CD4-positive, alpha-beta T cell treated with Interleukin-21 for 1 hour (primary cell): Measurements from ENCODE around the gene SPOCK2.
A peak's percentile ranks its signal among the peaks of the same experiment; 100 is the strongest.
"Not testable (repeated sequence)": the region's sequence is repeated elsewhere in the genome, so short reads cannot be mapped to it uniquely, and the experiment has no call there.

ENCODE experiments used
- DNase-seq: peaks from one replicate; pipeline ENCODE4 v3.0.0-alpha.2; 2020

The SPOCK2 gene

DNA sequence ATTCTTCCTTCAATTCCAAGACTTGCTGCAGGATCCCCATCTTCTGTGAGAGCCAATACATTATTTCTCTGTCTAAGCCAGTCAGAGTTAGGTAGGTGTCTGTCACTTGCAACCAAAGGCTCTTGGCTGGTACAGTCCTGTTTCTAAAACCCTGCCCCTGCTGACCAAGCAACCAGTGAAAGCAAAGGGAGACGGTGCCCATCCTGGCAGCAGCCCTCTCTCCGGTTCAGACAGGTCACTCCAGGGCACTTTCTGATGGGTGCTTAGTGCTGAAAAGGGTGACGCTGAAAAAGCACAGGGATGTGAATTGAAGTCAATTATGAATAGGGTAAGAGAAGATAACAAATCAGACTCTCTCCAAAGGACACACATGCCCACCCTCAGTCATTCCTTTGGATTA is 37.5 kb downstream of the SPOCK2 start:
- DNase-seq: no peak

DNA sequence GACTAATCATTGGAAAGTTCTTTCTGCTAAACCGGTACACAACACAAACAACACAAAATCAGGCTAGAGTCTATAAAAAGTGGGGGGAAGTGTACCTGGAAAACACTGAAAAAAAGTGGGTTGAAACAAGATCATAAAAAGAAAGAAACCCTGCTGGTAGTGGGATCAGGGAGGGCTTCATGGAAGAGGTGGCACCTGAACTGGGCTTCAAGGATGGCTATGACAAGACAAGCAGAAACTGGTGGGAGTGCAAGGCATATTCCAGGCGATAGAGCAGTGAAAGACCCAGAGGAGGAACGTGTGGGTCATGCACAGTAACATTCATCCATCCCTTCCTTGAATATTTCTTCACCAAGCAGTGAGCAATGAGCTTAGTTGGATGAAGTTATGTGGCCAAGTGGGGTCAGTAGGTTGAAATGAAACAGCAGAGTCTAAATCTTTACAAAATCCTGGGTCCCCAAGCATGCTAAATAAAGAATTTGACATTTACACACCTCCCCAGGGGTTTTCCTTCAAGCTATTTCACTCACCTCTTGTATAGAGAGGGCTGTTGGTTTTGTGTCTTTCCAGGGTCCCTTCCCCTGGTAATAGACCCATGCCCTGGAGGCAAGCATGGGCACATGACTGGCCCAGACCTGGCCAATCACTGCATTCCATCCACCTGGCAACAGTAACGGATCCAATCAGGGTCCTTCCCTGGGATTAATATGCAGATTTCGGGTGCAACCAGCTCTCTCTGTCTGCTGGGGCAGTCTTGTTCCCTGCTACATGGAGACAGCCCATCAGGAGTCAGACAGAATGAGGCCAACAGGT is 38.2 kb downstream of the SPOCK2 start:
- no peak for DNase-seq

DNA sequence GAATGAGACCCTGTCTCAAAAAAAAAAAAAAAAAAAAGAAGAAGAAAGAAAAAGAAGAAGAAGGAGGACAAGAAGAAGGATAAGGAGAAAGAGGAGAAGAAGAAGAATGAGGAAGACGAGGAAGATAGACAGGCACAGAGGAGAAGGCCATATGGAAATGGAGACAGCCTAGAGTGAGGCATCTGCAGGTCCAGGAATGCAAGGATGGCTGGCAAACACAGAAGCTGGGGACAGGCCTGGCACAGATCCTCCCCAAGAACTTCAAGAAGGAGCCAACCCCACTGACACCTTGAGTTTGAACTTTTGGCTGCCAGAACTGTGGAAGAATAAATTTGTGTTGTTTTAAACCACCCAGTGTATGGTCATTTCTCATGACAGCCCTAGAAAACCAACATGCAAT is 38.9 kb downstream of the SPOCK2 start:
- DNase-seq: no peak

DNA sequence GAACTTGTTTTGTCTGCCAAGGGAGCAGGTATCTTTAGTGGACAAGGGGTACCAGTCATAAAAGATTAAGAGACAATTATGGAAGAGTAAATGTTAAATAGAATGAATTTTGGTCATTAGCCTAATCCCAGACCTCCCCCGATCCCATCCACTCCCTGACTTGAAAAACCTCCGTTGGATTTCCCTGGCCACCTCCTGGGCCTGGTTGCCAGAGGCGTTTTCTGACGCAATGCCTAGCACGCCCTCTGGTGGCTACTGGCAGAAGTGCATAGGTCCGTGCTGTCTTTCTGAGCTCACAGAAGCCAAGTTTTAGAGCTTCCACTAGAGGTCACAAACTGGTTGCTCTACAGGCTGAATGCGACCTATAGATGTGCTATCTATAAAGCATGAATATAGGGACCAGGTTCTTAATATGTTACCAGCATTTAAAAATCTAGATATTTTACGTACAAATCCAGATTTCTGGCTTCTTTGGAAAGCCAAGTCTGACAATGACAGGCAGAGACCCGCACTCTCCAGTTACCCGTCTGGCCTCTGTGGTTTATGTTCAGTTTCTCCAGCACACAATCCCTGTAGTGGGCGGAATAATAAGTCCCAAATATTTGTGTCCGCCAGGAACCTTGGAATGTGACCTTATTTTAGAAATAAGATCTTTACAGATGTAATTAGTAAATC is 39.8 kb downstream of the SPOCK2 start:
- peak; percentile 89 for DNase-seq

DNA sequence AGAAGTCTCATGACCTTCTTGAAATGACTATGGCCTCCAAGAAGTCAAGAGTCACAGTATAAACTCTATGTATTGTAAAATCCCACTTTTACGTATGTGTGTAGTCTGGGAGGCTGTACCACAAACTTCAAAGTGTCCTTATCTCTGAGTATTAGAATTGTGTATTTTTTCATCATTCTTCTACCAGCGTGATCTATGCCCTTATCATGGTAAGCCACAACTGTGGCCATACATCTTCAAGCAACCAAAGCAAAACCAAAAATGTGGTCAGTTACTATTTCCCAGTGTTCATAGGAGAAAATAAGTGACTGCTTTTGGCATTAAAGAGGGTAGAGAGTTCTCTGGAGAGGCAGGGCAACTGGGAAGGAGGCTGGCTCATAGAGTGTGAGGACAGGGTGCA is 42.8 kb downstream of the SPOCK2 start:
- DNase-seq: no peak

DNA sequence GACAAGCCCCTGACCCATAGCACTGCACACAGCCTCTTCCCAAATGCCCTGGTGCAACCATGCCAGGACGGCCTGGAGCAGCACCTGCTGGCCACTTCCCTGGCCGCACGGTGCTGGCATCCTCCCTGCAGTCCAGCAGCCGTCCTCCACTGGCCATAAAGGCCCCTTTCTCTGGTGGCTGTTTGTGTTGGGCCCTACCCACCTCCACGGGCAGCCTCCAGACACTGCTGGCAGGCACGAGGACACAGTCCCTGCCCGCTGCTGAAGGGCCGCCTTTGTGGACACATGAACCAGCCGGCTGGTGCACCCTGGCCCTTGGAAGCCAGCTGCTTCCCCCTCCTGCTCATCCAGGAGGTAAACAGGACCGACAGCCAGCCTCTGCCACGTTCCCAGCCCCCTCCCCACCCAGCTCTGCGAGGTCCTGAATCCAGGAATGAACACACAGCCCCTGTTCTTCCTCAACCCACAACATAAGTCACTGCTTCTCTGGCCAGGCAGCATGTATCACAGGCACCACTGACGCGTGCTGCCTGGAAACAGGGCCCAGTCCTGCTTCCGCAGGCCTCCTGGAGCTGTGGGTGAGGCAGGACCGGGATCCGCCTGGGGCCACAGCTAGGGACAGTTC is 43.8 kb downstream of the SPOCK2 start:
- DNase-seq: no peak

DNA sequence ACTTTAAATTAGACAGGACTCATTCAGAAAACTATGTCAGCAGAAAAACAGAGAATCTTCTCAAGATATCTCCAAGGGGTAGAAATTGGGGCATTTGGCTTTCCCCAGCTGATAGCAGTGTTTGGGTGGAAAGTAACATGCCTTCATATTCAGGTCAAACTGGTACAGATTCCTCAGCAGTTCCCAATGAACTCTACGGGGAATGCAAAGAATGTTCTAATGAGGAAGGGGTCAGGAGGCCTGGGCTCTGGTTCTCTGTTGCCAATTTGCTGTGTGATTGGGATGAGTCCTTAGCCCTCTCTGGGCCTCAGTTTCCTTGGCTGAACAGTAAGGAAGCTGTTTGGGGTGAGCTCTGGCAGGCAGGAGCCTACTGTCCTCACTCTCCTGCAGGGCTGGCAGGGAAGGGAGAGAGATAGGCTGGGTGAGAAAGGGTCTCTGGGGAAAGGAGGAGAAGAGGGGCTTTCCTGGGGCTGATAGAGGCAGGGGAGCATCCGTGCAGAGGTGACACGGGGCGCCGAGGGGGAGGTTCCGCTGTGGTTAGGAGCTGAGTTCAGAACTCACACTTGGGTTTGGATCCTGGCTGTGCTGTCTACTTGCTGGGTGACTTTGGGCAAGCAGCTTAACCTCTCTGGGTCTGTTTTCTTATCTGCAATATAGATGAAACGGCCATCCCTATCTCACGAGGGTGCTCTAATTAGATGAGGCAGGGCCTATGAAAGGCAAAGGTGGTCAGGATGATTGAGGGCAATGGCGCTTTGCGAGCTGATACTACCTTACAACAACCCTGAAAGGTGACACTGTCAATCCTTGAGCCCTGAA is 45.1 kb downstream of the SPOCK2 start:
- DNase-seq: no peak

DNA sequence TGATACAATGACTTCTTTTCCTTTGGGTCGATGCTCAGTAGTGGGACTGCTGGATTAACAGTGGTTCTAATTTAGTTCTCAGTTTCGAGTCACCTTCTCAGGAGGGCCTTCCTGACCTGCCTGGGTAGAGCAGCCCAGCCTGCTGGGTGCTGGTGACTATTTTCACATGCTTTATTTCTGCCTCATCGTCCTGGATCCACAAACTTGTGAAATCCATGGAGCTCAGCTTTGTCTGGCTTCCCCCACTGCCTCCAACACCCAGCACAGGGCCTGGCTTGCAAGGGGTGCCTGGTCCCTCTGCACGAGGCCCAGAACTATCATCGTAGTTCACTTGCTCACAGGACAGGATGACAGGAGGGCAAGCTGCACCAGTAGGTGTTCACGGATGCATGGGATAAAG is 46.9 kb downstream of the SPOCK2 start:
- DNase-seq: no peak

DNA sequence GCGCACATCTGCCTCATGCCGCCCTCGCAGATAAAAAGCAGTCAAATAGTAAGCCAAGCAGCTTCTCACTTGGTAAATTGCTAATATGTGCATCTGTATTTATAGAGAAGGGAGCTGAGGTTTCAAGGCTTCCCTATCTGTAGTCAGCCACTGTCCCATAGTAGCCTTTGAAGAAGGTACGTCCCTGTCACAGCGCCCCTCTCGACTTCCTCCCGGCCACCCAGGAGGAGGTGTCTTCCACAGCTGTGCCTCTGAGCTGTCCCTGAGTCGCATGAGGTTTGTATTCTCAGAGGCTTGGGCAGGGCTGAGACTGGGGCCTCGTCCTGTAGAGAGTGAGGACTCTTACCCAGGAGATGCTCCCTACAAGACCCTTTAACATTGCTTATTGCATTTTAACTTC is 49.0 kb downstream of the SPOCK2 start:
- DNase-seq: no peak

DNA sequence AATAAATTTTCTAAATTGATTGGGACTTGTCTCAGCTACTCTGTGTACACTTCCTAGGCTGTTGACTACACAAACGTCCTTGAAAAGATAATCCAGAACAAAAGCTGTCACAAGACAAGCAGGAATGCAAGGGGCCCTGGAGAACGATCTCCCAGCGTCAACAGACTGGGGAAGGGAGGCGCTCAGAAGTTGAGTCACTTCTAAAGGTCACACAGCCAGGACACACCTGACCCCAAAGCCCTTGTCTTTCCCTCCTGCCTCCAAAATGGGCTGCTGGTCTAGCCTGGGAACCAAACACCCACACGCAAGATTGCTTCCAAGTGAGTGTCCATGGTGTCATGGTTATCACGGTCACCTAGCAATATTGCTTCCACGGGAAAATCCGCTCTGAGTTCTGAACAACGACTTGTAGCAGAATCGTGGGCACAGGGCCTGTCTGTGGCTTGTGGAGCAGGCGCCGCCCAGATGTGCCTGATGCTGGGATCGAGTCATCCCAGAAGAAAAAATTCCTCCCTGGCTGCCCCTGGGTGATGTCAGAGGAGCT is 49.8 kb downstream of the SPOCK2 start:
- no peak for DNase-seq

DNA sequence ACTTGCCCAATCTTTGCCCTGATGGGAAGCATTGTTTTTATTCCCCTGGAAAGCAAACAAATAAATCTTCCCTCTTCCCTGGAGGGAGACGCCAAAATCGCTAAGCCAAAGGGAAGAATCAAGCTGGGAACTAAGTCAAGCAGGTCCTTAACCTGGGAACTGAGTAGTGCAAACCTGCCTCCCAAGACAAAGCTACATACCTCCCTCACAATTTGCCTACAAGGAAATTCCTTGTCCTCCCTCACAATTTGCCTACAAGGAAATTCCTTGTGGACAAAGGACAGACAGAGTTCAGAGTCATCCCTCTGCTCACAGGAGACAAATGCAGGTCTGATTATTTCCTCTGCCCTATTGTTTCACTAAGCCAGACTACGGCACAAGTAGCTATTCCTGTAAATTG is 50.5 kb downstream of the SPOCK2 start:
- no peak for DNase-seq

DNA sequence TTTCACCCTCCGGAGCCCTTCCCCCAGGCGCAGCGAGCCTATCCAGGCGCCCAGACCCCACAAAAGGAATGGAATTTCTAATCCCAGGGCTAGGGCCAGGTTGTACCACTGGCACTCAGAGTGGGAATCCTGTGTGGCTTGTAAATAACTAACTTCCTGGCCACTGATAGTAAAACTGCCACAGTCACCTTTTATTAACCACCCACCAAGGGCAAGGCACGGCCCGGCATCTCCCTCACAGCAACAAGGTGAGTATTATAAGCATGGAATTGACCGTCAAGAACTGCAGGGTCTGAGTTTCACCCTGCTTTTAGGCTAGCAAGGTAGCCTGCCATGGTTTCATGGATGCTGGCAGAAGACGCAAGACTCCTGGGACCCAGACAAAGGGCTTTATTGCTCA is 51.1 kb downstream of the SPOCK2 start:
- DNase-seq: no peak

DNA sequence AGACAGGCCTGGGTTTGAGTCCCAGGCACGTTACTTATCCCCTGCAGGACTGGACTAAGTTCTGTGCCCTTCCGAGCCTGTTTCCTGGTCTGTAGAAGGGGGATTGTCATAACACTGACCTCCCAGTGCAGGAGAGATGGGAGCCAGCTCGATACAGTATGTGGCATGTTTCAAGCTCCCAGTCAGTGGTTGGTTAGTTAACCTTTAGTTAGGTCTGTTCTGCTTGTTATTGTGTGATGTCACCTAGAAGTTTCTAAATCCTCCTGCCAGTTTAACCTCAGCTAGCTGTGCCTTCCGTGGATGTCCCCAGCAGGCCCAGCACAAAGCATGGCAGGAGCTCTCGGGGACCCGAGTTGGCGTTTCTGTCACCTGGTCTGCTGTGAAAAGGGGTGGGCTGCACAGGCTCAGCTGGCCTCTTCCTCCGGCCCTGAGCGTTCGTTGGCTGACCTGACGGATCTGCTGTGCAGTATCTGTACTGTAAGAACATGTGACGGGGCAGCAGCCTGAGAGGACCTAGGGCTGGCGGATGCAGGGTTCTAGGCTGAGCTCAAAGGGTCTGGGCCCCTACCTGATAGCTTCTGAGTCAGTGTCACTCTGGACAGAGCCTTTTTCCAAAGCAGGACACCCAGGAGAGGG is 53.0 kb downstream of the SPOCK2 start:
- no peak for DNase-seq

DNA sequence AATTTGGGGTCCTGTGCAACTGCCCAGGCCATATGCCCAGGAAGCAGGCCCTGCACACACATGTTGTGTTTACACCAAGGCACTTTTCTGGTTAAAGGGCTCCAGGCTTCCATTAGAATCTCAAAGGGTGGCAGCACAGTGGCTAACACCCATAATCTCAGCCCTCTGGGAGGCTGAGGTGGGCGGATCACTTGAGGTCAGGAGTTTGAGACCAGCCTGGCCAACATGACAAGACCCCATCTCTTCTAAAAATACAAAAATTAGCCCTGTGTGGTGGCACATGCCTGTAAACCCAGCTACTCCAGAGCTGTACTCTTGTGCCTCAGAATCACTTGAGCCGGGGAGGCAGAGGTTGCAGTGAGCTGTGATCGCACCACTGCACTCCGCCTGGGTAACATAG is 53.6 kb downstream of the SPOCK2 start:
- DNase-seq: no peak

DNA sequence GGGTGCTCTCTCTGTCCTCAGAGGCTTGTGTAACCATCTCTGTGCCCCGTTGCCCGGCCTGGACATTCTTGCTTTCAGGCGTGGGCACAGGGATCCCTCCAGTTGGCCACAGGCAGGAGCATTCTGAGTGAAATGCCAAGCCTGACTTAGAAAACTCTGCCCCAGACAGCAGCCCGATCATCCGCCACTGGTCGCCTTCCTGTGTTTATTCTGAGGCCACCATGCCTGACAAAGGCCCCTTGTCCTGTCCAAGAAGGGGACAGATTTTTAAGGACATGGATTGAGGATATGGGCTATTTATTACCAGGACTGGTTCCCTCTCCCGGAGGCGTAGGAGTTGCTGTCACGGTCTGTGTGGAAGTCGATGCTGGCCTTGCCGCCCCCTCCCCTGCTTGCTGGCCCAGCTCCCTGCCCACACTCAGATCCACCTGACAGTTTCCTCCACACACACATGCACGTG is 54.3 kb downstream of the SPOCK2 start:
- no peak for DNase-seq

DNA sequence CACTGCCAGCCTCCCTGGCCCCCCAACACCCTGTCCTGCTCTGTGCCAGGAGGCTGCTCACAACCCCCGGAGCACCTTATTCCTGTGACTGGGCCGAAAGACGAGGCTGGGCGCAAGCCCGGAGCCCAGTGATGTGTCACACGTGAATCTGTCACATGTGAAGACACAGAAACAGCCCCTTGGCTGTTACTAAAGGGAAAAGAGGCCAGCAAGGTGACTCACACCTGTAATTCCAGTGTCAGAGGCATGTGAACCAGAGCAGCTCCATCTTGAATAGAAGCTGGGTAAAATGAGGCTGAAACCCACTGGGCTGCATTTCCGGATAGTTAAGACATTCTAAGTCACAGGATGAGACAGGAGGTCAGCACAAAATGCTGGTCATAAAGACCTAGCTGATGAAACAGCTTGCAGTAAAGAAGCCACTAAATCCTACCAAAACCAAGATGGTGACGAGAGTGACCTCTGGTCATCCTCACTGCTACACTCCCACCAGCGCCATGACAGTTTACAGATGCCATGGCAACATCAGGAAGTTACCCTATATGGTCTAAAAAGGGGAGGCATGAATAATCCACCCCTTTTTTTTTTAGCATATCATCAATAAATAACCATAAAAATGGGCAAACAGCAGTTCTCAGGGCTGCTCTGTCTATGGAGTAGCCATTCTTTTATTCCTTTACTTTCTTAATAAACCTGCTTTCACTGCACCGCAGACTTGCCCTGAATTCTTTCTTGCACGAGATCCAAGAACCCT is 55.8 kb downstream of the SPOCK2 start:
- not testable (repeated sequence) for DNase-seq

DNA sequence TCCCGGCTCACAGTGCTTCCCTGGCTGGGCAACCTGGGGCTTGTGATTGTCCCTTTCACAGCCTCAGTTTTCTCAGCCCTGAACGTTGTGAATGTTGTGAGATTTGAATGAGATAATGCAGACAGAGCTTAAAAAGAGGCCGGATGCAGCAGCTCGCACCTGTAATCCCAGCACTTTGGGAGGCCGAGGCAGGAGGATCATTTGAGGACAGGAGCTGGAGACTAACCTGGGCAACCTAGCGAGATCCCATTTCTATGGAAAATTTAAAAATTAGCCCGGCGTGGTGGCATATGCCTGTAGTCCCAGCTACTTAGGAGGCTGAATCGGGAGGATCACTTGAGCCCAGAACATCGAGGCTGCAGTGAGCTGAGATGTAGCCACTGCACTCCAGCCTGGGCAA is 56.6 kb downstream of the SPOCK2 start:
- no peak for DNase-seq

DNA sequence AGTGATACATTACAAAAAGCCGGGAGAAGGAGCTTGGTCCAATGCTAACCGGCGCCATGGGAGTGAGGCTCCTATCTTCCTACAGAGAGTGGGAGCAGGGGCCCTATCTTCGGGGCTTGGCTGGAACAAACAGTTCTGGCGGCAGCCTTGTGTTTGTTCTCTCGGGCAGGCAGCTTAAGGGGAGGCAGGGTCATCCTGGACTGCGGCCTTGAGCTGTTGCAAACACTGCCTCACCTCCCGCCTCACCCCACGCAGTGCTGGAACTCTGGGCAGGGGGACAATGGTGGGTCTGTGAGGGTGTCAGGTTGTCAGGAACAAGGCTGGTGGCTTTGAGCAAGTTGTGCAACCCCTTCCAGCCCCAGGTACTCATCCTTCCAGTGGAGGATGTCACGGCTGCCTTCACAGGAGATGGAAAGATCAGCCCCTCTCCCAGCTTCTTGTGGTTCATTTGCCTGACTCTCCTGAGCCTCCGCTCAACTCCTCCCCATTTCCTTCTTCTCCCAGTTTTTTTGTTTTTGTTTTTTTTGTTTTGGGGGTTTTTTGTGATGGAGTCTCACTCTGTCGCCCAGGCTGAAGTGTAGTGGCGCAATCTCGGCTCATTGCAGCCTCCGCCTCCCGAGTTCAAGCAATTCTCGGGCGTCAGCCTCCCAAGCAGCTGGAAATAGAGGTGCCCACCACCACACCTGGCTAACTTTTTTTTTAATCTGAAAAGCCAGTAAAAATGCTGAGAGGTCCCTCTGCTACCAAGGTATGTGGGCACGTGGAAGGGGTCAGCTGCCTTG is 57.4 kb downstream of the SPOCK2 start:
- no peak for DNase-seq

DNA sequence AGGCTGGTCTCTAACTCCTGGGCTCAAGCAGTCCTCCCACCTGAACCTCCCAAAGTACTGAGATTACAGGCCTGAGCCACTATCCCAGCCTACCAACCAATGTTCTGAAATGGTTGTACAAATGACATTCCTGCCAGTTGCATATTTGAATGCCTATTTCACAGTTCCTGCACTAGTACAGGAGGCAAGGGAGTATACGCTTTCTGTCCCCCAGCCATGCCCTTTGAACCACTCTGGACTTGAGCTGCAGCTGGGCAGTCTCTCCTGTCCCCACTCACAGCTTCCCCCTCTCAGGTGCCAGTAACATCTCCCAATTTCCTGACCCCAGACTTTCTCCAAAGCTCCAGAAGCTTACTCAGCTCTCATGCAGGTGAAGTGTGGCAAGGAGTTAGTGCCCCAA is 58.9 kb downstream of the SPOCK2 start:
- no peak for DNase-seq

DNA sequence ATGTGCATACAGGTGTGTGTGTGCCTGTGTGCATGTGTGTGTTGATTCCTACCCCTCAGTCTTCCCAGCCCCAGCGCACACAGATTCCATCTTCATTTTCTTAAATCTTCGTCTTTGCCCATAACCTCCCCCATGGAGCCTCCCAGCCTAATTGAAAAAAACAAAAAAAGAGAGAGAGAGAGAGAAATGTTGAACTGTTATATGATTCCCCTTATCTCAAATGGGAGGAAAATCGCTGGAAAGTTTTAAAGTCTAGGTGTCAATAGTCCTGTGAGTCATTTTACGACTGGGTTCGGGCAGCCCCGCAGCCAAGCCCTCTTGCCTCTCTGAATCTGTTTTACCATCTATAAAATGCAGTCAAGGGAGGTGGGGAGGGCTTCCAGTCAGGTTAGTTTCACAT is 60.9 kb downstream of the SPOCK2 start:
- no peak for DNase-seq
